ENCODE measurements around the gene SLC13A4. TPM values are rescaled to one million over a fixed set of nuclear protein-coding genes. Genes with fewer than 3 reads are reported as not detected.
"Not testable (repeated sequence)": the region's sequence is repeated elsewhere in the genome, so short reads cannot be mapped to it uniquely, and the experiment has no call there.

Gene SLC13A4
- not detected in 2 replicates for total RNA-seq (2014; rRNA removed; shearing (Covaris generic))
- total RNA-seq (2022) = not detected in 2 replicates
- Bru-seq, nascent RNA = not detected
- not detected for BruChase-seq, experiment 1, labeled RNA remaining after a 6-hour chase
- BruChase-seq, experiment 2, labeled RNA remaining after a 2-hour chase = not detected
- long read RNA-seq, partial matches to known transcripts = 0 of 2 reads
- long read RNA-seq, other reads (novel, unspliced or antisense) = 2 of 2 reads

GRCh38 chr7:135728136-135728669, at the start of gene SLC13A4:
Gene SLC13A4 (minus strand): TSS chr7:135728186. CDS start chr7:135727496, 690 bp downstream.
- Histone ChIP-seq H3K27ac (ENCODE audit: low read depth, low read length, poor library complexity, severe bottlenecking) (no peak within 1 kb of the TSS), H3K9me3 (ENCODE audit: low read length) (no peaks in the 10 kb centered on the region), H3K4me3 (ENCODE audit: low read depth, low read length, poor library complexity, severe bottlenecking) (no peak within 1 kb of the TSS), H3K4me1 (ENCODE audit: insufficient read depth, low read length, poor library complexity, severe bottlenecking) (no peaks in the 10 kb centered on the region), H3K36me3 (ENCODE audit: insufficient read depth, low read length) (no peaks in the 10 kb centered on the region), H2AFZ (ENCODE audit: low read length) (no peak within 1 kb of the TSS), H3K9me2 (ENCODE audit: insufficient read depth, low read length) (no peaks in the 10 kb centered on the region), H3K4me2 (ENCODE audit: low read length) (no peak within 1 kb of the TSS), H3K79me2 (ENCODE audit: insufficient read depth, low read depth, low read length) (no peaks in the 10 kb centered on the region), H4K20me1 (ENCODE audit: insufficient read depth, low read length) (no peaks in the 10 kb centered on the region)
- BruUV-seq (replicated peaks) = no TSS peak
- ChIA-PET POLR2A (interaction anchor here (0.5 kb wide), 1 partner anchor 583 kb away, joined by 4 read pairs; no protein-coding TSS in a partner anchor), CTCF (ENCODE audit: unreplicated experiment) (no interaction called here)
- intact Hi-C loops (cut with micrococcal nuclease; ENCODE audit: unreplicated experiment) = no loop called here
- TF ChIP-seq CTCF (conservative IDR thresholded peaks at IDR 0.05; ENCODE audit: low read length) (no peak), EZH2phosphoT487 (IDR thresholded peaks at IDR 0.05; ENCODE audit: borderline replicate concordance, low read depth, low read length) (no peak)
- no peak for DNase-seq (ENCODE audit: low spot score)

GRCh38 chr7:135775915-135776314, 47.9 kb upstream of the SLC13A4 start:
- H3K9me2 ChIP-seq (ENCODE audit: insufficient read depth, low read length); BruUV-seq (replicated peaks); intact Hi-C loops (cut with micrococcal nuclease; ENCODE audit: unreplicated experiment); H3K79me2 ChIP-seq (ENCODE audit: insufficient read depth, low read depth, low read length); H3K36me3 ChIP-seq (ENCODE audit: insufficient read depth, low read length); H4K20me1 ChIP-seq (ENCODE audit: insufficient read depth, low read length); H3K4me2 ChIP-seq (ENCODE audit: low read length); H2AFZ ChIP-seq (ENCODE audit: low read length); H3K4me3 ChIP-seq (ENCODE audit: low read depth, low read length, poor library complexity, severe bottlenecking); DNase-seq (ENCODE audit: low spot score); H3K27ac ChIP-seq (ENCODE audit: low read depth, low read length, poor library complexity, severe bottlenecking); CTCF ChIA-PET (ENCODE audit: unreplicated experiment); H3K4me1 ChIP-seq (ENCODE audit: insufficient read depth, low read length, poor library complexity, severe bottlenecking): not testable (repeated sequence)
- peaks cover 10% of the 10 kb centered on the region; the same call in 1 of the 2 replicates for H3K9me3 ChIP-seq (ENCODE audit: low read length)
- POLR2A ChIA-PET = interaction anchor here (0.6 kb wide), 1 partner anchor 86 kb away, joined by 4 read pairs; no protein-coding TSS in a partner anchor

- ChIA-PET CTCF (ENCODE audit: unreplicated experiment) (no interaction called here), POLR2A (interaction anchor here (0.6 kb wide), 1 partner anchor 93 kb away, joined by 3 read pairs; no protein-coding TSS in a partner anchor)
- no TSS peak for BruUV-seq (replicated peaks)
Observed at GRCh38 chr7:135775230-135775629, 47.2 kb upstream of the SLC13A4 start.

More at GRCh38 chr7:135775230-135775629, 47.2 kb upstream of the SLC13A4 start:
- DNase-seq (ENCODE audit: low spot score) = no peak
- Histone ChIP-seq H4K20me1 (ENCODE audit: insufficient read depth, low read length) (no peaks in the 10 kb centered on the region), H3K4me1 (ENCODE audit: insufficient read depth, low read length, poor library complexity, severe bottlenecking) (no peaks in the 10 kb centered on the region), H3K36me3 (ENCODE audit: insufficient read depth, low read length) (no peaks in the 10 kb centered on the region), H3K9me2 (ENCODE audit: insufficient read depth, low read length) (no peaks in the 10 kb centered on the region), H3K4me3 (ENCODE audit: low read depth, low read length, poor library complexity, severe bottlenecking) (no peak overlapping the region), H3K79me2 (ENCODE audit: insufficient read depth, low read depth, low read length) (no peaks in the 10 kb centered on the region), H2AFZ (ENCODE audit: low read length) (no peak overlapping the region), H3K27ac (ENCODE audit: low read depth, low read length, poor library complexity, severe bottlenecking) (no peak overlapping the region), H3K4me2 (ENCODE audit: low read length) (no peak overlapping the region), H3K9me3 (ENCODE audit: low read length) (peaks cover 10% of the 10 kb centered on the region; the same call in 1 of the 2 replicates)
- no peak for TF ChIP-seq EZH2phosphoT487 (IDR thresholded peaks at IDR 0.05; ENCODE audit: borderline replicate concordance, low read depth, low read length)
- intact Hi-C loops (cut with micrococcal nuclease; ENCODE audit: unreplicated experiment) = no loop called here

Data from OCI-LY7 (cell line).